DMS79 treated with DMSO at 0.1 percent for 48 hours (cell line): ENCODE measurements around the gene VPS4B.
A peak's percentile ranks its signal among the peaks of the same experiment; 100 is the strongest.

Experiments
- DNase-seq: peaks from one replicate; lab custom pipeline; 2025; lab: John Stamatoyannopoulos, UW

VPS4B gene

GRCh38 chr18:63430526-63430925 is 8.2 kb upstream of the VPS4B start:
- no peak for DNase-seq

- no peak for DNase-seq
These were observed 5.3 kb upstream of the VPS4B start for GRCh38 chr18:63427558-63427957.

GRCh38 chr18:63422864-63423304 is 608 bp upstream of the VPS4B start:
- peak; percentile 78 for DNase-seq

GRCh38 chr18:63421514-63421913 is 762 bp downstream of the VPS4B start:
- DNase-seq, result no peak

- DNase-seq, result no peak
These were observed 9.3 kb downstream of the VPS4B start for GRCh38 chr18:63412953-63413352.

GRCh38 chr18:63410792-63411191 is 11.5 kb downstream of the VPS4B start:
- DNase-seq, result no peak

GRCh38 chr18:63409301-63409700 is 13.0 kb downstream of the VPS4B start:
- DNase-seq, result no peak

GRCh38 chr18:63407734-63408133 is 14.5 kb downstream of the VPS4B start:
- no peak for DNase-seq

- DNase-seq, result no peak
These were observed 16.3 kb downstream of the VPS4B start for GRCh38 chr18:63405986-63406385.

- no peak for DNase-seq
These were observed 19.8 kb downstream of the VPS4B start for GRCh38 chr18:63402246-63403162.

GRCh38 chr18:63399300-63399699 is 23.0 kb downstream of the VPS4B start:
- no peak for DNase-seq

- DNase-seq, result no peak
These were observed 24.9 kb downstream of the VPS4B start for GRCh38 chr18:63397349-63397748.

GRCh38 chr18:63395503-63395902 is 26.8 kb downstream of the VPS4B start:
- DNase-seq, result no peak

GRCh38 chr18:63394954-63395353 is 27.3 kb downstream of the VPS4B start:
- DNase-seq, result no peak

GRCh38 chr18:63387861-63388260 is 34.4 kb downstream of the VPS4B start:
- no peak for DNase-seq

GRCh38 chr18:63382843-63383242 is 39.4 kb downstream of the VPS4B start:
- DNase-seq, result no peak

- no peak for DNase-seq
These were observed 42.7 kb downstream of the VPS4B start for GRCh38 chr18:63379639-63379962.

GRCh38 chr18:63378919-63379638 is 43.2 kb downstream of the VPS4B start:
- no peak for DNase-seq

- DNase-seq, result no peak
These were observed 44.8 kb downstream of the VPS4B start for GRCh38 chr18:63377275-63377980.

GRCh38 chr18:63376538-63376937 is 45.7 kb downstream of the VPS4B start:
- no peak for DNase-seq

- no peak for DNase-seq
These were observed 47.7 kb downstream of the VPS4B start for GRCh38 chr18:63374540-63374939.

- no peak for DNase-seq
These were observed 49.1 kb downstream of the VPS4B start for GRCh38 chr18:63373161-63373560.

GRCh38 chr18:63368611-63369010 is 53.7 kb downstream of the VPS4B start:
- no peak for DNase-seq
